Stimulated activated CD4-positive, alpha-beta T cell treated with anti-CD3 and anti-CD28 coated beads, Interleukin-12 subunit alpha, Interleukin-12 subunit beta, amount 100 ng/mL, for 24 hours (primary cell): ENCODE data around the gene RASSF10.
"Not testable (repeated sequence)": the region's sequence is repeated elsewhere in the genome, so short reads cannot be mapped to it uniquely, and the experiment has no call there.

Experiments
- DNase-seq, 2 experiments: peaks; one replicate each; pipeline ENCODE4 v3.0.0-alpha.2; 2020; ENCODE audit warnings: low read depth in 2 of 2

RASSF10 gene

DNA sequence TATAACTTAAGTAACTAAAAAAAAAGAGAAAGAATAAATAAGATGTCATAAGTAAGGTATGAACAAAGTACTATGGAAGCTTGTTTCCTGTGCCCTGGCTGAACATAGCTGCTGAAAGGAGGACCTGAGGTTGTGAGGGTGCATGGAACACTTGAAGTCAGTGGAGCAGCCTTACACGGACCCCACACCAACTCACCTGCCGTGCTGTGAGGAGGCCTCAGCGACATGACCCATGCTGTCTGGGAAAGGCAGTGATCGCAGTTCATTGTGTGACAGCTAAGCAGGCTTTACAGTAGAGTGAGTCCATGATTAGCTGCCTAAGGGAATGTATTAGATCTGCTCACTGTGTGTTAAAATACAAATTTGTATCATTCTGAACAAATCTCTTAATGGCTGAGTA lies 17.6 kb downstream of the RASSF10 start:
- DNase-seq = no peak

DNA sequence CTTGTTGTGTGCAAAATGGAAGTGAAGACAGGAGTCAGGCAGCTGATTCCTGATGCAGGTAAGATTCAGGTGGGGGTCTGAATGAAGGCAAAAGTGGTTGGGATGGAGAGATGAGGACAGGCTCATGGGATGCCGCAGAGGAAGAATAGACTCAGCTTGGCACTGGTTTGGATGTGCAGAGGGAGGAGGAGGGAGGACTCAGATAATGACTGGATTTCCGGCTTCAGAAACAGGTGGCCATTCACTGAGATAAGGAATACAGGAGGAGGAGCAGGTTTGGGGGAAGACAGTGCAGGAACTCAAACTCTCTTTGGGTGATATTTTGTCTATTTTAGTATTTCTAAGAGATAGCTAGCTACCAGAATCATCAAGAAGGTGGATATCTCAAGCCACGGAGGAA lies 19.2 kb downstream of the RASSF10 start:
- DNase-seq = no peak

DNA sequence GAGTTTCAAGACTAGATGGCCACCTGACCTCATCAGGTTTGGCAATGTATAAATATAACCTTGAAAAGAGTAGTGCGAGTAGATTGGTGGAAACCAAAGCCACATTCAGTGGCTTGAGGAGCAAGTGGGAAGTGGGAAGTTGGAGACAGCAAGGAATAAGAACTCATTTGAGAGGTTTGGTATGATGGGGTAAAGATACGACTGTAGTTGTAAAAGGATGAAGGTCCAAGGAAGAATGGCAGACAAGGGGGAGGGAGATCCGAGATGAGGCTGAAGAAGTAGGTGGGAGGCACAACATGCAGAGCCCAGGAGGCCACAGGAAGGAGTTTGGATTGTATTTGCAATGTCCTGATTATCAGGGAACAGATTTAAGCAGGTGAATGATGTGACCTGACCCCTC lies 20.8 kb downstream of the RASSF10 start:
- DNase-seq = no peak

DNA sequence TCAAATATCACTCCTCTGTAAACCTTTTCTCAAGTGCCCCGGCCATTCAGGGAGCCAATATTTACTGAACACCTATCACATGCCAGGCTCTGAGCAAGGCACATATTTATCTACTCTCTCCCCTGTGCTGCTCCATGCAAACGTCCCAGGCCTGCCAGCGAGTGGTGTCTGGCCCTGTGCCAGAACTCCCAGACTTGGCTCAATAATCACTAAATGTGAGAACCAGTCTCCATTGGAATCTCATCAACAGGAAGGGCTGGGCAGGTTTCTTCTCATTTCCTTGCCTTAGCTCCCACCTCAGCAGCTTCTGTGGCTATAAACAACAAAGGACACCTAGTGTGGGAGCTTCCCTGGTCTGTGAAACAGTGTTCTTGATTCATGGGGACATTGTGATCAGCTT lies 21.7 kb downstream of the RASSF10 start:
- DNase-seq = no peak

DNA sequence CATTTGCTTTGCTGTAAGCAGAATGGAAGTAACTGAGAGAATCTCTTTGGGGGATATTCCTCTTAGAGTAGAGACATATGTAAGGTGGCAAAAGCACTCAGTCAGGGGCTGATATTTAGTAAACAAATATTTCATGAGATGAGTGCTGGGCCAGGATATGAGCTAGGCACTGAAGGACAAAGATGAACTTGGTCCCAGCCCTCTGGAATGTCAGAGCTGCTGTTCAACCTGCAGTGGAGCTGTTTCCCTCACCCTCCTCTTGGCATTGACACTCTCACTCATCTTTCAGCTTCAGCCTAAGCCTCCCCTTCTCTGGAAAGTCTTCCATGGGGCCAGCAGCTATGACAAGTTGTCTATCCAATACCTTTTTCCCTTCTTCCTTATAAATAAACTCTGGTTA lies 22.2 kb downstream of the RASSF10 start:
- DNase-seq = no peak

DNA sequence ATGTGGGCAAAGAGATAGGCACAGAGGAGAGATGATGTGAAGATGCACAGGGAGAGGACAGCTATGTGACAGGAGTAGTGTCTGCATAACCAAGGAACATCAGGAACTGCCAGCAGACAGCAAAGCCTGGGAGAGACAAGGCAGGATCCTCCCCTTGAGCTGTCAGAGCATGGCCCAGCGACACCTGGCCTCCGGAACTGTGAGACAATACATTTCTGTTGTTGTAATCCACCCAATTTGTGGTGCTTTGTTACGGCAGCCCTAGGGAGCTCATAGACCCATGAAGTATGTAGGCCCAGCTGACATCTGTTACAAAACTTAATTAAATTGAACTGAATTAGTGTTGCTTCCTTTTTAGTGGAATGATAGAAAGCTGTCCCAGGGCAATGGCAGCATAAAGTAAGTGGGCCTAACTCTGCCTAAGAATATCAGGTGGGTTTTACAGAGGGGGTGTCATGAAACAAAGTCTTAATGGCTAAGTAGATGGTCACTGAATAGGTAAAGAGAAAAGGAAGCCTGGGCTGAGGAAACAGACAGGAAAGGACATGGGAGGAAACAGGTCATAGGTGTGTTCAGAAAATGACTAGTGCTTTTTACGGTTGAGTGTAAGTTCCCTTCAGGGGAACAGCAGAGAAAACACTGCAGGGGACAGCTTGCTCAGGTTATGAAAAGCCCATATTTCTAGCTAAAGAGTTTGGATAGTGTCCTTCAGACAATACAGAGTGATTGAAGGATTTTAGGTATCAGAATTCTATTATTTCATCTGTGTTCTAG lies 24.8 kb downstream of the RASSF10 start:
- no peak for DNase-seq

DNA sequence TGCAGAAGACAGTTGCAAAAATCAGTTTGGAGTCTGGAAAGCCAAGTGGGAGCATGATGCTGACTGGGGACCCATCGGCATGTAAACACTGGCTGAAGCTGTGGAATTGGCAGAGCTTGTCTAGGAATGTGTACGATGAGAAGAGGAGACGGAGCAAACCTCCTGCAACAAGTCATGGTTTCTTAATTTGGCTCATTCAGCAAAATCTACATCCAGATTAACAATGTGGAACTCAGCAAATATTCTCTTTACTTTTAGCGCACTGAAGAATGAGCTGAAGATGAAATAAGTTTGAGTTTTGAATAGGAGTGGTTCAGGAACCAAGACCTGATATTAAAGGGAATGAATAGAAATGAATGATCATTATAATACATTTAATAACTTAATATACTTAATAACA lies 26.6 kb downstream of the RASSF10 start:
- no peak for DNase-seq

DNA sequence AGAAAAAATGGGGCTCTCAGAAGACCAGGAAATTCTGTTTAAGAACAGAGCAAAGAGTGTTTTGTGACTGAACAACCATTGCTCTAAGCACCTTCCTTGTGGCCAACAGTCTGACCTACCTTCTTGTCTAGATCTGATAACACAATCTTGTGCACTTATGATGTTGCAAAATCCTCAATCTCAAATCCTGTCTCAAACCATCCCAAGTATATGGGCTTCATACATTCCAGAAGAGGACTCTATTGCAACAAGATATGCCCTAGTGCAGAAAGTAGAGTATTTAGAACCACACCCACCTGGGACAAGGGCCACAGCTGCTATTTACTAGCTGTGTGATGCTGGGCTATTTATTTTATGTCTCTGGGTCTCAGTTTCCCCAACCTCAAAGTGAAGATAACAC lies 27.1 kb downstream of the RASSF10 start:
- no peak for DNase-seq

DNA sequence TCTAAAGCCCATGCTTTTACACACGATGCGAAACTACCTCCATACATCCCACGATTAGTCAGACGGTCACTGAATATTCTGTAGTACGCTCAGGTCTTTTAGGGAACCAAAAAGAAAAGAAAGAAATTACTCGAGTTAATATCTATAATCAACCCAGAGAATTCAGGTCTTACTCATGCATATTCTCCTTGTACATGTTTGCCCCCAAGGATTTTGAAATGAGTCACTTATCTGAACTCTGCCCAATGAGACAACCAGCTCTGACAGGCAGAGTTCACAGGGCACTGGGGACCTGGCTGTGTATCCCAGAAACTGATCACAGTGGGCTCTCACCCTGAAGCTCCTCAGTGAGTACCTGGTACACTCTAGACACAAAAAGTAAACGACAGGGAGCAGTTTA lies 29.2 kb downstream of the RASSF10 start:
- DNase-seq = no peak

DNA sequence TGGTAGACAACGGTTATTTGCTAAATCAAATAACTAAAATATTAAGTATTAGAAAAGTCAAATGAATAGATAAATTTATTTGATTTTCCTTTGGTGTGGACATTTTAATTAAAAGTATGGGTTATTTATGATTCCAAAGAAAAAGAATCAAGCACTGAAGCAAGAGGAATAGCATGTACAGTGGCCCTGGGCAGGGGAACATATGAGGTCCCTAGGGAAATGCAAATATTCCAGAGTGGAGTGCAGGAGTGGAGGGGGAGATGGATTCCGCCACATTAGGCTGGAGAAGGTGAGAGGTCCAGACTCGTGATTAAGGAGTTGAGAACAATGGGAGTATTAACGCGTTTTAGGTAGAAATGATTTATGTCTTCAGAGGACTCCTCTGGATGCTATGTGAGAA lies 30.0 kb downstream of the RASSF10 start:
- no peak for DNase-seq

DNA sequence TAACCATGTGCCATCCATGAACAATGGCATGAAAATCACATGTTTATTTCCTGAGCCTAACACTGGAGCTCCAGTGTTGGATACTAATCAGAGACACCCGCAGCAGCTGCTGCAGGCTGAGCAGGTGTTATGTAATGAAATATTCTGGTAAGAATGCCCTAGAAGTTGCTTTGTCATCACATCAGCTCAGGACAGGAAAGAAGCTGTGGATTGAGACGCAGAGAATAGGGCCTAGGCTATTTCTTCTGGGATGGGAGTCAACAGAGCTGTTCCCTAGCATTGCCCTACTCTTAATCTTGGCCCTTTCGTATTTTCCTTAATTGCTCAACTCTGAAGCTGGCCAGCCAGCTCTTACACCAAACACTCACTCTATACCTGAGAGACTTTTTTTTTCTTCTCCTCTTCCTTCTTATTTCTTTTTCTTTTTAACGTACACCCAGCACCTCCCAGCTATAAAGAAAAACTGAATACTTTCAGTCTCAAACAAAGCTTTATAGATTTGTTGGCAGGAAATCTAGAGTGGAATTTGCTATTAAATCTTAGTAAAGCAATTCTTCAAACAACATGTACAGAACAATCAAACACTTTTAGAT lies 31.9 kb downstream of the RASSF10 start:
- DNase-seq = no peak

DNA sequence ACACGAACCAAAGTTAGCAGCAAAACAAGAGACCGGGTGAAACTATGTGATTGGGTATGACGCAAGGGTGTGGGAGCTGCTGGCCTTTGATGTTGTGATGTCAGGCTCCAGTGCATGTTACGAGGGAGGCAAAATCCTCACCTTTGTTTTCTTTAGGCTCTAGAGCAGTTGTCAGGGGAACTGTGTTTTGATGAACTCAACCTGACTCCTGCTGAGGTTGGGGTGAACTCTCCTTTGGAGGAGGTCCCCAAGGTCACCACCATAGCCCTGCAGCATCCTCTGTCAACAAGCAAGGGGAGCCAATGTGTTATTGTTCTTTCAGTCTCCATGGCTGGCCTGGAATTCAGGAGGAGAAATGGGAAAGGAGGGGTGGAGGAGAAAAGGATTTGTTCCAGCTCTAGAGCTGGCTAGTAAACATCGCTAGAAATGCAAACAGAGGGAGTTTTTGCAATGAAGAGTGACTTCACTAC lies 33.8 kb downstream of the RASSF10 start:
- DNase-seq = no peak

DNA sequence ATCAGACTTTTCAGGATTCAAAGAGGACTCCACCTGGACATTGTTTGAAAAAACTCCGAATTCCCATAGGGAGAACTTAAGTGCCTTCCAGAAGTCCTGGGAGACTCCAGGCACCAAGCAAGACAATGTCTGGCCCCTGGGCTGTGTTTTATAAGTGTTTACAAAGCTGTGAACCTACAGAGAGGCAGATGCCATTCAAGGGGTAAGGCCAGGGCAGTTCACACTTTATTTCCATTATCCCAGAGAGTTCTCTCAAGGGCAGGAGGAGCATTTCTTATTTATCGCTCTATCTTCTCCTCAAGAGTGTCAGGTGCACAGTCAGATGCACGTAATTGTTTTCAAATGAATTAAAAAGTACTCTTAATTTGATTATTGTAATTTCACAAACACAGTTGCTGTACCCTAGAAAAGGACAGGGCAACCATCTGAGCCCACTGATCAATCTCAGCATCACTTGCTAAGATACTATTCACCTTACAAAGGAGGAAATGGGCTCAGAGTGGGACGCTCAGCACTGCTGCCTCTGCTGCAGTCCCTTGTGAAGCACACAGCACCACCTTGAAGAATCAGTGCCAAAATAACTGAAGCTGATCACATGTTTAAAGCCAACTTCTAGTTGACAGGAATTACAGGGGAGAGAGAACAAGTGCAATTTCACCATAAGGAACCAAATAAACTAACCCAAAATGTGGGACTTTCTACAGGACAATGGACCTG lies 35.0 kb downstream of the RASSF10 start:
- no peak for DNase-seq

DNA sequence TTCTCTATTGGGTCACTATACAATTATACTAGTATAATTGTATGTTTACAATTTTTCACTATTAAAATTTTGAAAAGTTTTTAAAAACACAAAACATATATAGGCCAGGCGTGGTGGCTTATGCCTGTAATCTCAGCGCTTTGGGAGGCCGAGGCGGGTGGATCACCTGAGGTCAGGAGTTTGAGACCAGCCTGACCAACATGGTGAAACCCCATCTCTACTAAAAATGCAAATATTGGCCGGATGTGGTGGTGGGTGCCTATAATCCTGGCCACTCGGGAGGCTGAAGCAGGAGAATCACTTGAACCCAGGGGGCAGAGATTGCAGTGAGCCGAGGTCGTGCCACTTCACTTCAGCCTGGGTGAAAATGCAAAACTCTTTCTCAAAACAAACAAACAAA lies 36.0 kb downstream of the RASSF10 start:
- not testable (repeated sequence) for DNase-seq

DNA sequence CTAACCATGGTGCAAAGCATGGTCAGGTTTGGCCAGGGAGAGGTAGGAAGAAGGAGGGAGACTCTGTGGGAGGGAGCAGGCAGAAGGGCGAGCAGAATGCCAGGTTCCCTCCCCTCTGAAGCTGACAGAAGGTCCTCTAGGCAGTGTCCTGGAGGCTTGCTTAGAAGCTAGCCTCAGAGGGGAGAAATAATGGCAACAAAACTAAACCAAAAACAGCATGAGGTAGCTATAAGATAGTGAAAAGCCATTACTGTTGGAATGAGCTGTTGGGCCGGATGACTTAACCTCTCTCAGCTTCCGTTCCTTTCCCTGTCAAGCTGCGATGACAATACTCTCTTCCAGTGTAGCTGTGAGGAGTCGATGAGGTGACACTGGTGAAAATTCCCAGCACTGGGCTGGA lies 36.6 kb downstream of the RASSF10 start:
- DNase-seq = no peak

DNA sequence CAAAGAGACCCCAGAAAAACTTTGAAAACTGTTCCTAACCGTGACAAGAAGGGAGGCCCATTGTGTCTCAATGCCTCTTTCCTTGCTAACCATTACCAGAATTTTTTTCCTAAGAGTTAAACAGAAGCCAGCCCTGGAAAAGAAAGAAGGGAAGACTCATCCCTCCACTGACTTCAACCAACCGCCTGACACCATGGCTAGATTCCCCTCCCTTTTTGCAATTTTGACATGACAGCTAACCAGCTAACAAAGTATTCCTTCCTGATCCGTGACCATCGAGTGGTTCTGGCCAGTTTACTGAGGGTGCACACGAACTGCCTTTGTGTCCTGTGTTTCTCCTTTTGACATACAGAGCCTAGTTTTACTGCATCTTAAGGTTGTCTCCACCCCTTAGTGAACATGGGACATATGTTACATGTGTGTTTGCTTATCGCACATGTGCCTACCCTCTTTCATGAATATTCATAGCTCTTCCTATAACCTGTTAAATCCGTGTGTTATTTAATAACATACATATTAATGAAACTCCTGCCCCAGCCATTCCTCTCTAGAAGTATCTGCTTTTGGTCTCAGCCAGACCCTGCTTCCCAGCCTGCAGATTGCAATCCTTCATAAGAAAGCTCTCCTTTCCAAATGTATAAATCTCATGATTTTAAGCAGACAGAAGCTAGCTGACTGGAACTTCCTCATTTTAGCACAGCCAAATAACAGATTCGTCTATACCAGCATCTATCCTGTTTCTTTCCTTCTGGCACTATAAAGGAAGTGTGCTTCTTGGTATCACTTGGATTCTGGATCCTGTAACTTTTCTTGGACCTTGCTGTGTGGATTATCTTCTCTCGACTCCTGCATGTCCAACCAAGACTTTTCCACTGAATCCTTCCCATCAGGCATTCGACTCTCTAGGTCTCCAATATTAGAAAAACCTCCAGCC lies 37.8 kb downstream of the RASSF10 start:
- no peak for DNase-seq

DNA sequence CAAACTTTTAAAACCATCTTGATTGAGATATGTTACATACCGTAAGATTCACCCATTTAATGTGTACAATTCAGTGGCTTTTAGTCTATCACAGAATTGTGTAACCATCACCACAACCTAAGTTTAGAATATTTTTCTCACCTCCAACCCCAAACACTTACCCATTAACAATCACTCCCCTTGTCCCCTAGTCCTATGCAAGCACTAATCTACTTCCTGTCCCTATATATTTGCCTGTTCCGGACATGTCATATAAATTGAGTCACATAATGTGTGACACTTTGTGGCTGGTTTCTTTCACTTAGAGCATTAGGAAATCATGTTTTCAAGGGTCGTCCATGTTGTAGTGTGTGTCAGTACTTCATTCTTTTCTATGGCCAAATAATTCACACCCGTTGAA lies 38.8 kb downstream of the RASSF10 start:
- DNase-seq = no peak

DNA sequence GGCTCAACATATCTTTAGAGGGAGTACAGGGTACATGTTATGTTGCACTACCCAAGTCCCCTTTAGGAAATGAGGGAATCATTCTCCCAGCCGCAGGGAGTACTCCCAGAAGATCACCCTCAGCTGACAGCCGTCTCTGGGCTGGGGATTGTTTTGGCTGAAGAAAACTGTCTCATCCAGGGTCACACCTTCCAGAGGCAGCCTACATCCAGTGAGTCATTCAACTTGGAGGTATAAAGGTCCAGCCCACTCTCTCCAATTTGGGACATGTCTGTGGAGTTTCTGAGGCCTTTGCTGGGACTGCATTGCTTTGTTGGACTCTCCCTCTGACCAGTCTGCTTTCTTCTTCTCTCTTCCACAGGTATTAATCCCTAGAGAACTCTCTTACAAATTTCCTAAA lies 42.1 kb downstream of the RASSF10 start:
- DNase-seq = no peak

DNA sequence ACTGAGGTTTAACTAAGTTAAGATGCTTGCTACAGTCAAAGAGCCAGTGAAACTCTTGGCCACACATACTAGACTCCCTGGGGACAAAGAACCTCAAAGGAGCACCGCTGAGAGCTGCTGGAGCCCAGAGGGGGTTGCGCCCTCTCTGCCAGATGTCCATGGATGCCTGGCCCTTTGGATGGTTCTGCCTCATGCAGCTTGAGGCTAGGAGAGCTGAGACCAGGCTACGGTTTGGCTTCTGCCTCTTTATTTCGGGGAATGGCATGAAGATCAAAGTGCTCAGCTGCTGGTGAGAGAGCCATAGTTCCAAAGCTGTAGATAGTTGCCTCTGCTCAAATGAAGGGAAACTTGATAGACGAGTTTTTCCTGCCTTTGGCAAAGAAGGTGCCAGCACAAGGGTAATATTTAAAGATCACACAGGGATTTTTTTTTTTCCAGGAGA lies 43.0 kb downstream of the RASSF10 start:
- no peak for DNase-seq

DNA sequence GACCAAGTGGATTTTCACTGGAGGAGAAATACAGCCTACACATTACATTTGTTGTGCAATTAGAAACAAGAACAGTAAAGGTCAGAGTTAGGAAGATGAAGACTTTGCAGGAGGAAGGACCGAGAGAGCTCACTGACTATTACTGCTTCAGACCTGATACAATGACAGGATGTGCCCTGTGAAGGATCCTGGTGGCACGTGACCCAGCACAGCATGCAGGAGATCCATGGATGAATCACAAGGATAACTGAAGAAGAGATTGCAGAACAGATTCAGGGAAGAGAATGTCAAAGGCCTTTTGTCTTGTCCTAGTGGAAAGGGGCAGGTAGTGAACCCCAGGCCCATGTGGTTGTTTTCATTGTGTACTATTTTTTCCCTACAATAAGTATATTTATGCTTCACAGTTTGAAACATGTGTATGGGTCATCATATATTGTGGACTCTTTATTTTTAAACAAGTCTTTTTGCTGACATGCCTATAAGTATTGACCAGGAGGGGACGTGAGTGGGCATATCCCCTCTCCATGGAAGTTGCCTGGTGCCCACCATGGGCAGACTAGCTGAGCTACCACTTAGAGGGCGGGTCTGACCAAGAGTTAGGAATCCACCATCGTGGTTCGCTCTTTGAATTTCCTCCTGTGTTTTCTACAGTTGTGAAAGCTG lies 44.3 kb downstream of the RASSF10 start:
- DNase-seq = no peak

DNA sequence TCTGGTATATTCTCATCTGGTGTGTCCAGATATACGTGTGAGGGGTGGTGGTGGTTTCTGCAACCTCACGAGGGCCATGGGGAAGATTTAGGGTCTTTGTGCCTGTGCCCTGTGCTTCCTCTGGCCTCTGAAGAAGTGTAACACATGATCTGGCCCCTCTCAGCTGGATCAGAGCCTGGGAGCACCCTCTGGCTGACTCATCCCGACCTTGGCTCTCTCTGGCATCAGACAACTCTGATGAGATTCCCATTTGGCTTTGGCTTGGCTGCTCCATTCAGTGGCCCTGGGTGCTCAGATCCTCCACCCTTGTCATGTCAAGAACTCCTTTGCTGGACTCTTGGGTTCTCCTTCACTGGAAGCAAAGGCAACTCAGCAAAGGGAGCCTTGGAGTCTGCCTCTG lies 45.2 kb downstream of the RASSF10 start:
- DNase-seq = no peak
